PC-9 (cell line): Measurements from ENCODE around the gene RAB7B. TPM values are rescaled to one million over a fixed set of nuclear protein-coding genes. Genes with fewer than 3 reads are reported as not detected.

Experiments
- BruUV-seq: library from RNA; stranded (reverse); fragments of 400-500 nt; replicated peaks from 2 replicates; lab custom pipeline; 2021; lab: Mats Ljungman, UMichigan
- CTCF ChIA-PET: fragments of 300-600 bp; sonication (Branson Sonifier 250); formaldehyde crosslinking; loops from one replicate; lab custom pipeline; 2022; ENCODE audit warnings: antibody characterized with exemption; lab: Charles Lee
- POLR2A ChIA-PET: fragments of 300-600 bp; sonication (Branson Sonifier 250); formaldehyde crosslinking; loops from one replicate; lab custom pipeline; 2022; ENCODE audit warnings: antibody characterized with exemption; ENCODE audit not compliant: unreplicated experiment; lab: Charles Lee
- DNase-seq, 2 experiments: peaks; one replicate each; pipeline versions ENCODE4 v3.0.0 to v3.0.0-alpha.2; 2015 to 2022; ENCODE audit warnings: mixed read lengths in 1 of 2
- H2AFZ ChIP-seq: fragments of 200-600 bp; sonication (generic); 2 replicates; pipeline ENCODE4 v1.8.1; 2017; ENCODE audit warnings: antibody characterized with exemption
- H3F3A ChIP-seq: fragments of 200-600 bp; sonication (generic); 2 replicates; pipeline ENCODE4 v1.8.1; 2017; ENCODE audit warnings: antibody characterized with exemption, mild to moderate bottlenecking, low read depth; ENCODE audit not compliant: insufficient read depth
- H3K27ac ChIP-seq: fragments of 200-600 bp; sonication (generic); 2 replicates; pipeline ENCODE4 v1.6.1; 2016; ENCODE audit warnings: mixed run types
- H3K27me3 ChIP-seq: fragments of 200-600 bp; sonication (generic); 2 replicates; pipeline ENCODE4 v1.6.1; 2016; ENCODE audit warnings: low read depth, mixed run types; ENCODE audit not compliant: insufficient read depth
- H3K36me3 ChIP-seq: fragments of 200-600 bp; sonication (generic); 2 replicates; pipeline ENCODE4 v1.6.1; 2016; ENCODE audit warnings: low read depth, mixed run types
- H3K4me1 ChIP-seq: fragments of 200-600 bp; sonication (generic); replicated peaks from 2 replicates; pipeline ENCODE4 v1.6.1; 2016; ENCODE audit warnings: mixed run types; ENCODE audit not compliant: insufficient read depth
- H3K4me2 ChIP-seq: fragments of 200-600 bp; sonication (generic); 2 replicates; pipeline ENCODE4 v1.6.1; 2017; ENCODE audit warnings: mixed run types
- H3K4me3 ChIP-seq: fragments of 200-600 bp; sonication (generic); 2 replicates; pipeline ENCODE4 v1.6.1; 2016; ENCODE audit warnings: mixed run types
- H3K79me2 ChIP-seq: fragments of 200-600 bp; sonication (generic); 2 replicates; pipeline ENCODE4 v1.6.1; 2017; ENCODE audit warnings: low read depth, mixed run types
- H3K9me2 ChIP-seq: fragments of 200-600 bp; sonication (generic); 2 replicates; pipeline ENCODE4 v1.8.1; 2017; ENCODE audit warnings: mild to moderate bottlenecking; ENCODE audit not compliant: insufficient read depth
- H3K9me3 ChIP-seq: fragments of 200-600 bp; sonication (generic); 2 replicates; pipeline ENCODE4 v1.8.1; 2016; ENCODE audit warnings: low read depth; ENCODE audit not compliant: insufficient read depth
- H4K20me1 ChIP-seq: fragments of 200-600 bp; sonication (generic); 2 replicates; pipeline ENCODE4 v1.8.1; 2017; ENCODE audit not compliant: insufficient read depth
- CTCF ChIP-seq: fragments of 200-600 bp; sonication (generic); conservative IDR thresholded peaks from 2 replicates; pipeline ENCODE4 v1.6.1; 2017; ENCODE audit warnings: mixed run types, antibody characterized with exemption, mild to moderate bottlenecking, moderate library complexity
- EZH2 ChIP-seq: fragments of 200-600 bp; sonication (generic); IDR thresholded peaks from 2 replicates; pipeline ENCODE4 v1.8.0; 2017; ENCODE audit warnings: antibody characterized with exemption, low read depth
- intact Hi-C: fragments of 100-400 bp; cut with micrococcal nuclease; formaldehyde crosslinking; loops from one replicate; pipeline ENCODE4 v1.10.0; 2022; ENCODE audit not compliant: unreplicated experiment
- total RNA-seq: library from RNA; stranded (reverse); gene quantifications from 2 replicates; pipeline ENCODE4 v1.2.3, GENCODE V29; 2021

Gene RAB7B
- total RNA-seq, 1 experiment from 2014 or later = not detected

GRCh38 chr1:206049919-206050600, 46.9 kb upstream of the RAB7B start:
- Histone ChIP-seq H3K4me1 (peaks cover 11% of the 10 kb centered on the region), H2AFZ (no peak overlapping the region)
- DNase-seq = no peak

GRCh38 chr1:206049293-206049692, 46.1 kb upstream of the RAB7B start:
- Histone ChIP-seq H3K36me3 (no peaks in the 10 kb centered on the region), H3K4me3 (no peak overlapping the region), H3F3A (no peaks in the 10 kb centered on the region; the same call in 1 of the 2 replicates), H3K27me3 (no peaks in the 10 kb centered on the region), H3K27ac (no peak overlapping the region), H3K9me2 (no peaks in the 10 kb centered on the region), H3K79me2 (no peaks in the 10 kb centered on the region), H2AFZ (no peak overlapping the region), H3K4me1 (peaks cover 11% of the 10 kb centered on the region), H3K4me2 (no peak overlapping the region), H4K20me1 (no peaks in the 10 kb centered on the region), H3K9me3 (no peaks in the 10 kb centered on the region)
- intact Hi-C loops = no loop called here
- CTCF ChIA-PET = no interaction called here
- no TSS peak for BruUV-seq
- no peak for DNase-seq
- POLR2A ChIA-PET = no interaction called here
- TF ChIP-seq EZH2 = no peak
- no peak for TF ChIP-seq CTCF

More at GRCh38 chr1:206049919-206050600, 46.9 kb upstream of the RAB7B start:
- Histone ChIP-seq H3K9me3 (no peaks in the 10 kb centered on the region), H3K27ac (no peak overlapping the region), H3K4me2 (no peak overlapping the region), H3K79me2 (no peaks in the 10 kb centered on the region), H3K27me3 (no peaks in the 10 kb centered on the region), H3K4me3 (no peak overlapping the region), H3F3A (no peaks in the 10 kb centered on the region; the same call in 1 of the 2 replicates), H3K9me2 (no peaks in the 10 kb centered on the region), H3K36me3 (no peaks in the 10 kb centered on the region), H4K20me1 (no peaks in the 10 kb centered on the region)
- POLR2A ChIA-PET = no interaction called here
- CTCF ChIA-PET = no interaction called here
- TF ChIP-seq EZH2 (no peak), CTCF (no peak)
- BruUV-seq = no TSS peak
- intact Hi-C loops = no loop called here

- H3F3A ChIP-seq = no peaks in the 10 kb centered on the region; the same call in 1 of the 2 replicates
Observed at GRCh38 chr1:206048582-206048981, 45.4 kb upstream of the RAB7B start.

More at GRCh38 chr1:206048582-206048981, 45.4 kb upstream of the RAB7B start:
- H3K4me3 ChIP-seq = no peak overlapping the region
- TF ChIP-seq CTCF (no peak), EZH2 (no peak)
- ChIA-PET CTCF (no interaction called here), POLR2A (no interaction called here)
- no peak for DNase-seq
- no peaks in the 10 kb centered on the region for H3K9me2 ChIP-seq
- H3K79me2 ChIP-seq = no peaks in the 10 kb centered on the region
- no peaks in the 10 kb centered on the region for H3K9me3 ChIP-seq
- H3K27ac ChIP-seq = no peak overlapping the region
- no peaks in the 10 kb centered on the region for H3K27me3 ChIP-seq
- no TSS peak for BruUV-seq
- H3K36me3 ChIP-seq = no peaks in the 10 kb centered on the region
- intact Hi-C loops = no loop called here
- H3K4me1 ChIP-seq = peaks cover 11% of the 10 kb centered on the region
- no peaks in the 10 kb centered on the region for H4K20me1 ChIP-seq
- H2AFZ ChIP-seq = no peak overlapping the region
- no peak overlapping the region for H3K4me2 ChIP-seq
